Adrenal gland (tissue), 12 donors: ENCODE results near the gene SYNE2. TPM values are rescaled to one million over a fixed set of nuclear protein-coding genes. Genes with fewer than 3 reads are reported as not detected.

ENCODE experiments used
- DNase-seq, 7 donors: peaks; one replicate each; pipeline ENCODE4 v3.0.0-alpha.2; 2019 to 2020
- H3K27ac ChIP-seq, 5 donors: fragments of 200-600 bp; sonication (generic) in 4 of 5; 1 replicate in 3 of 5; 2 replicates in 2 of 5; pipeline versions ENCODE4 v1.5.1 to v1.8.0; 2016 to 2020; ENCODE audit warnings: mild to moderate bottlenecking in 1 of 5
- H3K27me3 ChIP-seq: fragments of 200-600 bp; 2 replicates; pipeline ENCODE4 v1.8.0; 2021
- H3K36me3 ChIP-seq, 2 donors: fragments of 200-600 bp; replicated peaks in 1 of 2; 1 replicate in 1 of 2; 2 replicates in 1 of 2; pipeline versions ENCODE4 v1.5.1 to v1.8.0; 2018 to 2022
- H3K4me1 ChIP-seq, 2 donors: fragments of 200-600 bp; replicated peaks in 1 of 2; 1 replicate in 1 of 2; 2 replicates in 1 of 2; pipeline versions ENCODE4 v1.5.1 to v1.8.0; 2018 to 2021
- H3K4me3 ChIP-seq, 4 donors: fragments of 200-600 bp; sonication (generic) in 3 of 4; one replicate each; pipeline ENCODE4 v1.5.1; 2016 to 2018
- H3K9me3 ChIP-seq, 3 donors: fragments of 200-600 bp; sonication (generic) in 1 of 3; replicated peaks in 1 of 3; 1 replicate in 2 of 3; 2 replicates in 1 of 3; pipeline versions ENCODE4 v1.5.1 to v1.8.0; 2016 to 2021
- CTCF ChIP-seq, 6 experiments: fragments of 450-650 bp in 4 of 6; fragments of 200-600 bp in 2 of 6; sonication (generic) in 1 of 6; IDR thresholded peaks; 1 replicate in 5 of 6; 2 replicates in 1 of 6; pipeline versions ENCODE4 v1.5.1 to v1.8.0; 2016 to 2021; ENCODE audit warnings: antibody characterized with exemption in 6 of 6, mild to moderate bottlenecking in 2 of 6, moderate library complexity in 1 of 6
- POLR2A ChIP-seq, 2 donors: fragments of 450-650 bp; IDR thresholded peaks; one replicate each; pipeline ENCODE4 v1.6.1; 2017; ENCODE audit warnings: antibody characterized with exemption in 2 of 2, mild to moderate bottlenecking in 2 of 2, moderate library complexity in 1 of 2
- WGBS, 4 donors: extraction: QIAGEN DNeasy Blood & Tissue Kit in 2 of 4; methylation state at CpG; one replicate each; pipeline versions ENCODE4 v1.1.5 to v1.1.7; 2013 to 2017; 5-methylcytosine and 5-hydroxymethylcytosine counted together
- intact Hi-C, 2 donors: fragments of 100-400 bp; cut with DNase I; formaldehyde crosslinking; loops; one replicate each; pipeline versions ENCODE4 v1.14.1 to v1.15.0; 2022 to 2023
- polyA plus RNA-seq, 3 donors: library from polyadenylated mRNA; stranded (reverse); fragments of 200-250 nt in 2 of 3; fragments of 350-450 nt in 1 of 3; fragmentation: Illumina TruSeq in 1 of 3; extraction: RNeasy Lipid Tissue Mini Kit (QIAGEN cat#74804) in 1 of 3; gene quantifications; one replicate each; pipeline ENCODE4 v1.2.3, GENCODE V29; 2013 to 2014
- total RNA-seq, 9 donors: library from RNA; depleted of rRNA in 4 of 9; stranded (reverse); fragments of >200 nt in 4 of 9; fragments of 120-200 nt in 1 of 9; fragmentation: NEBNext Ultra II Directional in 1 of 9; extraction: Animal tissue kit (Norgen Biotek cat#: 25700) in 1 of 9; gene quantifications; one replicate each; pipeline versions ENCODE4 v1.1.0 to v1.2.4, GENCODE V29; 2013 to 2023
- donor health status: healthy with polysubstance abuse.
- donor health status: Bipolar disorder and iron deficiency.
- donor health status: DM: yes; HTN: yes; CAD: no.
- donor health status: DM: no; HTN: no; CAD: no.
- donor health status: DM: no; HTN: no; CAD: no.
- donor health status: DM: yes; HTN: yes; CAD: no.

SYNE2 gene
- total and polyA plus RNA-seq, 12 donors = 21.4 to 140 (median 56.1) TPM

- peak; percentile 26 to 83 (median 59) for DNase-seq
- H3K4me1 ChIP-seq = peaks cover 0 to 50% of the 10 kb centered on the region in 2 donors
- 36 to 51% (median 40%) methylated on average over 4 of the region's 4 CpGs for WGBS, 4 donors
- H3K27ac ChIP-seq = peak overlapping the region in 4 of 5 donors; percentile 26 to 66 (median 40)
- H3K27me3 ChIP-seq = no peaks in the 10 kb centered on the region
- no peak overlapping the region for H3K4me3 ChIP-seq
- intact Hi-C loops = no loop called here
- no peak for TF ChIP-seq CTCF (IDR thresholded peaks at IDR 0.05)
- TF ChIP-seq POLR2A (IDR thresholded peaks at IDR 0.05) = no peak
- no peaks in the 10 kb centered on the region for H3K9me3 ChIP-seq
- H3K36me3 ChIP-seq = no peaks in the 10 kb centered on the region
Observed at GRCh38 chr14:63896278-63896720, 43.5 kb downstream of the SYNE2 start.

- no peak for DNase-seq
- no peaks in the 10 kb centered on the region for H3K36me3 ChIP-seq
- H3K4me3 ChIP-seq = no peak overlapping the region
- peaks cover 0 to 40% of the 10 kb centered on the region in 2 donors for H3K4me1 ChIP-seq
- no peaks in the 10 kb centered on the region for H3K9me3 ChIP-seq
- H3K27ac ChIP-seq = peak overlapping the region in 1 of 5 donors; percentile 53
- no peaks in the 10 kb centered on the region for H3K27me3 ChIP-seq
- no peak for TF ChIP-seq POLR2A (IDR thresholded peaks at IDR 0.05)
- TF ChIP-seq CTCF (IDR thresholded peaks at IDR 0.05) = no peak
- intact Hi-C loops = no loop called here
- WGBS, 4 donors = 81 to 85% (median 83%) methylated on average over 4 of the region's 4 CpGs
Observed at GRCh38 chr14:63897721-63898163, 44.9 kb downstream of the SYNE2 start.

DNA sequence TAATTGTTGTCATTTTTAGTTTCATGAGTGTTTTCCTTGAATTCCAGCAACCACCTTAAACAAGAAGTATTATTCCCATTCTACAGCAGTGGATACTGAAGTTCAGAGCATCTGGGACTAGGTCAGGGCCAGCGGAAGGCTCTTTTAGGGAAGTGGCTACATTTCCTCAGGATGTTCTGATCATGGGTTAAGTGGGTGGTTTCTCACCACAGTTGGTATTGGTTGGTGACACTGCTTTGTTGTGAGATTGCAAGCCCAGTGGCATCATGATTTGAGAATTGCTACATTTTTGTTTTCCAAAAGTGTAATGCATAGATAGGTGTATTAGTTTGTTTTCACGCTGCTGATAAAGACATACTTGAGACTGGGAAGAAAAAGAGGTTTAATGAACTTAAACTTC is 47.1 kb downstream of the SYNE2 start:
- Histone ChIP-seq H3K4me3 (no peak overlapping the region), H3K9me3 (no peaks in the 10 kb centered on the region), H3K27ac (no peak overlapping the region), H3K36me3 (no peaks in the 10 kb centered on the region), H3K27me3 (no peaks in the 10 kb centered on the region), H3K4me1 (peaks cover 0 to 27% of the 10 kb centered on the region in 2 donors)
- WGBS, 4 donors = 73 to 88% (median 78%) methylated on average over 2 of the region's 2 CpGs
- DNase-seq = no peak
- TF ChIP-seq POLR2A (IDR thresholded peaks at IDR 0.05) = no peak
- TF ChIP-seq CTCF (IDR thresholded peaks at IDR 0.05) = no peak
- intact Hi-C loops = no loop called here

- no peaks in the 10 kb centered on the region for H3K36me3 ChIP-seq
- H3K27me3 ChIP-seq = no peaks in the 10 kb centered on the region
- H3K27ac ChIP-seq = no peak overlapping the region
- no peak for DNase-seq
- H3K4me3 ChIP-seq = no peak overlapping the region
- 84 to 92% (median 86%) methylated on average over 5 of the region's 5 CpGs for WGBS, 4 donors
- H3K4me1 ChIP-seq = peaks cover 0 to 18% of the 10 kb centered on the region in 2 donors
- H3K9me3 ChIP-seq = no peaks in the 10 kb centered on the region
- intact Hi-C loops = no loop called here
- no peak for TF ChIP-seq CTCF (IDR thresholded peaks at IDR 0.05)
- no peak for TF ChIP-seq POLR2A (IDR thresholded peaks at IDR 0.05)
Observed at GRCh38 chr14:63901434-63902085, 48.8 kb downstream of the SYNE2 start.
